Spinal cord (tissue), 10 donors: ENCODE results near the gene NPIPB4. TPM values are rescaled to one million over a fixed set of nuclear protein-coding genes. Genes with fewer than 3 reads are reported as not detected.
"Not testable (repeated sequence)": the region's sequence is repeated elsewhere in the genome, so short reads cannot be mapped to it uniquely, and the experiment has no call there.

ENCODE experiments used
- DNase-seq, 6 donors: peaks; one replicate each; pipeline versions ENCODE4 v3.0.0 to v3.0.0-alpha.2; 2013 to 2015; ENCODE audit warnings: low spot score in 6 of 6, low read depth in 4 of 6
- H3K27ac ChIP-seq: one replicate; pipeline ENCODE4 v1.5.1; 2013; ENCODE audit warnings: low read depth, low read length, control low read depth
- H3K27me3 ChIP-seq: one replicate; pipeline ENCODE4 v1.6.1; 2013; ENCODE audit warnings: low read length; ENCODE audit not compliant: control insufficient read depth, insufficient read depth
- H3K36me3 ChIP-seq: one replicate; pipeline ENCODE4 v1.6.1; 2013; ENCODE audit warnings: low read length; ENCODE audit not compliant: control insufficient read depth, insufficient read depth
- H3K4me1 ChIP-seq: one replicate; pipeline ENCODE4 v1.6.1; 2013; ENCODE audit warnings: low read length; ENCODE audit not compliant: control insufficient read depth, insufficient read depth
- H3K4me3 ChIP-seq: one replicate; pipeline ENCODE4 v1.5.1; 2013; ENCODE audit warnings: low read depth, low read length, control low read depth
- H3K9me3 ChIP-seq: one replicate; pipeline ENCODE4 v1.6.1; 2013; ENCODE audit warnings: low read length; ENCODE audit not compliant: control insufficient read depth, insufficient read depth
- WGBS: methylation state at CpG from one replicate; pipeline ENCODE4 v1.1.5; 2013; ENCODE audit warnings: missing lambda C conversion rate; ENCODE audit not compliant: insufficient coverage; 5-methylcytosine and 5-hydroxymethylcytosine counted together
- polyA plus RNA-seq, 2 donors: library from polyadenylated mRNA; unstranded; fragments of 120-200 nt; gene quantifications; one replicate each; pipeline ENCODE4 v1.2.1, GENCODE V29; 2013; ENCODE audit not compliant: insufficient read length in 2 of 2
- small RNA-seq: library from RNA; depleted of rRNA; stranded (forward); fragments of <200 nt; gene quantifications from one replicate; pipeline ENCODE3, GENCODE V24; 2014; ENCODE audit warnings: low replicate concordance
- total RNA-seq, 2 donors: library from RNA; depleted of rRNA in 1 of 2; stranded (reverse); fragments of 120-200 nt in 1 of 2; fragments of >200 nt in 1 of 2; gene quantifications; one replicate each; pipeline versions ENCODE4 v1.2.3 to v1.2.4, GENCODE V29; 2013 to 2014
- donor health status: healthy.

NPIPB4 gene
- total and polyA plus RNA-seq, 4 donors = 68.7 to 294 (median 71.9) TPM

DNA sequence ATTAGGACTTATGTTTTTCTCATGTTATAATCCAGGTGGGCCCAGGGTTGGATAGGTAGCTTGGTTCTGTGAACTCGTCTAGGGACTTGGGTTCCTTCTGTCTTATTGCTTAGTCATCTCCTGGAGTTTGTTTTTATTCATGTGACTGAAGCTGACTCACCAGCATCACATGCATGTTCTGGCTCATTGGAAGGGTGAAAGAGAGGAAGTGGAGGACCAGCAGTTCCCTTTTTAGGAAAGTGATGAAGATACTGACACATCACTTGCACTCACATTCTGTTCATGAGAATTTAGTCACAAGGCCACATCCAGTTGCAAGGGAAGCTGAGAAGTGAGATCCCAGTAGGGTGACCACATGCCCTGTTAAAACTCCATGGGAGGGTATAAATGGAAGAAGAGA lies 67.0 kb downstream of the NPIPB4 start:
- not testable (repeated sequence) for H3K9me3 ChIP-seq, H3K4me1 ChIP-seq, H3K4me3 ChIP-seq, H3K27ac ChIP-seq, H3K27me3 ChIP-seq, H3K36me3 ChIP-seq, DNase-seq
- no CpG with 5 or more reads among the region's 1 CpG for WGBS

Small RNAs within 50 kb of the gene (small RNA-seq; reads per million reads assigned to genes)
- gene AC092375.3 = not detected

Other genes starting within 250 kb of the NPIPB4 start
- gene IGSF6, start 205.1 kb downstream of the NPIPB4 start, total RNA-seq = 10 to 100 TPM in 1 of 2 donors, 1 to 10 TPM in 1; 5.0 to 10.8 TPM
- gene IGSF6, start 205.1 kb downstream of the NPIPB4 start, polyA plus RNA-seq = 1 to 10 TPM; 6.8 to 7.6 TPM
- under 1 TPM; 0.50 to 0.61 TPM for gene OTOA, start 193.8 kb downstream of the NPIPB4 start, total RNA-seq
- under 1 TPM; 0.32 to 0.53 TPM for gene OTOA, start 193.8 kb downstream of the NPIPB4 start, polyA plus RNA-seq
- gene UQCRC2, start 95.6 kb upstream of the NPIPB4 start, total RNA-seq = 100 to 1,000 TPM; 237 to 292 TPM
- gene UQCRC2, start 95.6 kb upstream of the NPIPB4 start, polyA plus RNA-seq = 100 to 1,000 TPM; 275 to 285 TPM
- under 1 TPM in 1 of 2 donors, not detected in 1; 0.30 TPM for gene PDZD9, start 143.4 kb upstream of the NPIPB4 start, total RNA-seq
- 1 to 10 TPM; 1.0 to 1.7 TPM for gene PDZD9, start 143.4 kb upstream of the NPIPB4 start, polyA plus RNA-seq
- gene MOSMO, start 150.4 kb upstream of the NPIPB4 start, total RNA-seq = 10 to 100 TPM; 19.3 to 43.1 TPM
- gene MOSMO, start 150.4 kb upstream of the NPIPB4 start, polyA plus RNA-seq = 10 to 100 TPM; 24.6 to 28.7 TPM
- 10 to 100 TPM in 1 of 2 donors, 1 to 10 TPM in 1; 4.6 to 21.4 TPM for gene VWA3A, start 234.8 kb upstream of the NPIPB4 start, total RNA-seq
- 10 to 100 TPM; 19.0 to 22.5 TPM for gene VWA3A, start 234.8 kb upstream of the NPIPB4 start, polyA plus RNA-seq